ENCODE results near the gene CCDC180.

CCDC180 gene

GRCh38 chr9:97283768-97284167 lies 23.7 kb upstream of the CCDC180 start:
- no peak for TF ChIP-seq CTCF (IDR thresholded peaks at IDR 0.05; ENCODE audit: low read depth, low read length, missing control alignments)
- H3K4me3 ChIP-seq (replicated peaks; ENCODE audit: low read depth, low read length) = no peak overlapping the region
- DNase-seq (ENCODE audit: extremely low read depth, low read depth) = no peak

GRCh38 chr9:97284798-97285197 lies 22.7 kb upstream of the CCDC180 start:
- no peak overlapping the region for H3K4me3 ChIP-seq (replicated peaks; ENCODE audit: low read depth, low read length)
- TF ChIP-seq CTCF (IDR thresholded peaks at IDR 0.05; ENCODE audit: low read depth, low read length, missing control alignments) = no peak
- no peak for DNase-seq (ENCODE audit: extremely low read depth, low read depth)

GRCh38 chr9:97292200-97292599 lies 15.3 kb upstream of the CCDC180 start:
- H3K4me3 ChIP-seq (replicated peaks; ENCODE audit: low read depth, low read length) = no peak overlapping the region
- TF ChIP-seq CTCF (IDR thresholded peaks at IDR 0.05; ENCODE audit: low read depth, low read length, missing control alignments) = no peak
- DNase-seq (ENCODE audit: extremely low read depth, low read depth) = no peak

- no peak for TF ChIP-seq CTCF (IDR thresholded peaks at IDR 0.05; ENCODE audit: low read depth, low read length, missing control alignments)
- H3K4me3 ChIP-seq (replicated peaks; ENCODE audit: low read depth, low read length) = no peak overlapping the region
- peak; percentile 61 for DNase-seq (ENCODE audit: extremely low read depth, low read depth)
Measured at GRCh38 chr9:97293207-97293721, 14.2 kb upstream of the CCDC180 start.

- no peak overlapping the region for H3K4me3 ChIP-seq (replicated peaks; ENCODE audit: low read depth, low read length)
- DNase-seq (ENCODE audit: extremely low read depth, low read depth) = no peak
- no peak for TF ChIP-seq CTCF (IDR thresholded peaks at IDR 0.05; ENCODE audit: low read depth, low read length, missing control alignments)
Measured at GRCh38 chr9:97293818-97294217, 13.6 kb upstream of the CCDC180 start.

- TF ChIP-seq CTCF (IDR thresholded peaks at IDR 0.05; ENCODE audit: low read depth, low read length, missing control alignments) = no peak
- no peak overlapping the region for H3K4me3 ChIP-seq (replicated peaks; ENCODE audit: low read depth, low read length)
- DNase-seq (ENCODE audit: extremely low read depth, low read depth) = no peak
Measured at GRCh38 chr9:97297889-97298288, 9.6 kb upstream of the CCDC180 start.

- TF ChIP-seq CTCF (IDR thresholded peaks at IDR 0.05; ENCODE audit: low read depth, low read length, missing control alignments) = no peak
- no peak for DNase-seq (ENCODE audit: extremely low read depth, low read depth)
Measured at GRCh38 chr9:97299809-97300414, 7.5 kb upstream of the CCDC180 start.

More at GRCh38 chr9:97299809-97300414, 7.5 kb upstream of the CCDC180 start:
- no peak overlapping the region for H3K4me3 ChIP-seq (replicated peaks; ENCODE audit: low read depth, low read length)
